Measurements from ENCODE around the gene ZNHIT2.
"Not testable (repeated sequence)": the region's sequence is repeated elsewhere in the genome, so short reads cannot be mapped to it uniquely, and the experiment has no call there.

Gene ZNHIT2

GRCh38 chr11:65119670-65119995 is 2.1 kb upstream of the ZNHIT2 start:
- DNase-seq (ENCODE audit: low read depth, low spot score): no peak

- not testable (repeated sequence) for DNase-seq (ENCODE audit: low read depth, low spot score)
Observed at GRCh38 chr11:65118891-65119669, 1.6 kb upstream of the ZNHIT2 start.

GRCh38 chr11:65118097-65118837 is 766 bp upstream of the ZNHIT2 start:
- DNase-seq (ENCODE audit: low read depth, low spot score): no peak

GRCh38 chr11:65116370-65117205 is 913 bp downstream of the ZNHIT2 start:
- no peak for DNase-seq (ENCODE audit: low read depth, low spot score)

GRCh38 chr11:65115361-65116082 is 2.0 kb downstream of the ZNHIT2 start:
- no peak for DNase-seq (ENCODE audit: low read depth, low spot score)

GRCh38 chr11:65114538-65115171 is 2.8 kb downstream of the ZNHIT2 start:
- no peak for DNase-seq (ENCODE audit: low read depth, low spot score)

GRCh38 chr11:65113839-65114238 is 3.7 kb downstream of the ZNHIT2 start:
- DNase-seq (ENCODE audit: low read depth, low spot score): no peak

- DNase-seq (ENCODE audit: low read depth, low spot score): no peak
Observed at GRCh38 chr11:65113361-65113756, 4.1 kb downstream of the ZNHIT2 start.

GRCh38 chr11:65112546-65113360 is 4.7 kb downstream of the ZNHIT2 start:
- no peak for DNase-seq (ENCODE audit: low read depth, low spot score)

GRCh38 chr11:65111744-65112545 is 5.6 kb downstream of the ZNHIT2 start, which contains the start of gene TM7SF2:
TM7SF2 (plus strand) TSS chr11:65111872; CDS start chr11:65112016, 144 bp downstream.
- DNase-seq (ENCODE audit: low read depth, low spot score): peak; percentile 70

- no peak for DNase-seq (ENCODE audit: low read depth, low spot score)
Observed at GRCh38 chr11:65111159-65111743, 6.2 kb downstream of the ZNHIT2 start.

- DNase-seq (ENCODE audit: low read depth, low spot score): peak; percentile 52
Observed at GRCh38 chr11:65110354-65110861, 7.1 kb downstream of the ZNHIT2 start.

- no peak for DNase-seq (ENCODE audit: low read depth, low spot score)
Observed at GRCh38 chr11:65109231-65110198, 8.0 kb downstream of the ZNHIT2 start.

- DNase-seq (ENCODE audit: low read depth, low spot score): no peak
Observed at GRCh38 chr11:65108469-65109123, 8.9 kb downstream of the ZNHIT2 start.

- no peak for DNase-seq (ENCODE audit: low read depth, low spot score)
Observed at GRCh38 chr11:65107751-65108468, 9.6 kb downstream of the ZNHIT2 start.

- no peak for DNase-seq (ENCODE audit: low read depth, low spot score)
Observed at GRCh38 chr11:65107078-65107477, 10.4 kb downstream of the ZNHIT2 start.

Measured in smooth muscle cell of the brain vasculature (primary cell).